Measurements from ENCODE around the gene HRH3.

HRH3 gene

DNA sequence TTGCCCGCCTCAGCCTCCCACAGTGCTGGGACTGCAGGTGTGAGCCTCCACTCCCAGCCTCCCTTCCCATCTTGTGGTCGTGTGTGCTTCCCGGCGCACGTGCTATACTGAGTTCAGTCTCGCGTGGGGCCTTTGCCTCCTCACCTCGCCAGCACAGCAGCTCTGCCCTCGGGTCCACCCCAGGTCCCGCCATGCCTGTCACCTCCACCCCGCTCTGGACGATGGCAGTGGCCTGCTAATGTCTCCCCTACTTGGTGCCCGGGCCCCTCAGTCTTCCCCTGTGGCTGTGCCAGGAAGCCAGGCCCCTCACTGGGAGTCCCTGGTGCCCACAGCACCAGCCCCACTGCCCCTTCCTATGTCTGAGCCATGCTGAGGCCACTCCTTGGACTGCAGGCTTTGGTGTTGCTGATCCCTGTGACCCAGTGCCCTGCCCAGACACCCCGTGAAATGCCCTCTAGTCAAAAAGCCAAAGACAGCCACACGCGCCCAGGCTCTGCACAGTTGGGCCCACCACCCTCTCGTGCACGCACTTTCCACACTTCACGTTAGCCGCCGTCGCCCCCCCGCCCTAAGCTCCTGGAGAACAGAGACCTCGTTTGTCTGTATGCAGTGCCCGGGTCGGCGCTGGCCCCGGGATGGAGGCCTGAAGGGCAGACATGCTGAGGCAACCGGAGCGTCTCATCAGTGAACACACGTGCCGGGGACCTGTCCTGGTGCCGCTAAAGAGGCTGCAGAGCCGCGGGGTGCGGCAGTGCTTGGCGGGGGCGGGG lies 14.3 kb downstream of the HRH3 start:
- no peak for TF ChIP-seq SPI1 (IDR thresholded peaks at IDR 0.05; ENCODE audit: low read depth, low read length)
- DNase-seq (ENCODE audit: insufficient read length, low spot score): no peak
- FAIRE-seq: no peak

DNA sequence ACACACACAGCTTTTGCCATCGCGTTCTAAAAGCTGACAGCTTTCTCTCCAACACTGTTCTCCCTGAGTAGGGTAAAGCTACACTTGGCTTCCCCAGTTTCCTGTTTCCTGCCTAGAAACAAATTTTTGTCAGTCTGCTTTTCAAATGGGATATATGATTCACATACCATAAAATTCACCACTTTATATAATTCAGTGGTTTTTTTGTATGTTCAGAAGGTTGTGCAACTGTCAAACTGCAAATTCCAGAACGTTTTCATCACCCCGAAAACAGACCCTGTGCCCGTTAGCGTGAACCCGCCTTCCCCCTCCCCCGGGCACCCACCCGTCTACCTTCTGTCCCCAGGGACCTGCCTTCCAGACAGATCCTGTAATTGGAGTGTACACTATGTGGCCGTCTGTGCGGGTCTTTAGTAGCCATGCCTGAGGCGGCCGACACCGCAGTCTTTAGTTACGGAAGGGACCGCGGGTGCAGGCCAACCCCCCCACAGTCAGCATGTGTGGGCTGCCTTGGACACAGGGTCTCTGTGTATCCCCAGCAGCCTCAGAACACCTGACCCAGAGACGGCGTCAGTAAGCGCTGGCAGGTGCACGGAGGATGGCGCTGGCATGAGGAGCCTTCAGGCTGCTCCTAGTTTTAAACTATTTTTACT lies 16.6 kb downstream of the HRH3 start:
- DNase-seq (ENCODE audit: insufficient read length, low spot score) (no peak), FAIRE-seq (no peak)
- TF ChIP-seq POLR2A (IDR thresholded peaks at IDR 0.05; ENCODE audit: low read depth, low read length): no peak
- TF ChIP-seq POLR2AphosphoS5 (IDR thresholded peaks at IDR 0.05; ENCODE audit: low read depth, low read length): no peak
- no peak for TF ChIP-seq PAX5 (IDR thresholded peaks at IDR 0.05; ENCODE audit: insufficient read depth, low read length, severe bottlenecking)
- TF ChIP-seq SPI1 (IDR thresholded peaks at IDR 0.05; ENCODE audit: low read depth, low read length): no peak
- no peak for TF ChIP-seq TAF1 (IDR thresholded peaks at IDR 0.05; ENCODE audit: low read depth, low read length)
- no peak for TF ChIP-seq POU2F2 (IDR thresholded peaks at IDR 0.05; ENCODE audit: low read depth, low read length)

DNA sequence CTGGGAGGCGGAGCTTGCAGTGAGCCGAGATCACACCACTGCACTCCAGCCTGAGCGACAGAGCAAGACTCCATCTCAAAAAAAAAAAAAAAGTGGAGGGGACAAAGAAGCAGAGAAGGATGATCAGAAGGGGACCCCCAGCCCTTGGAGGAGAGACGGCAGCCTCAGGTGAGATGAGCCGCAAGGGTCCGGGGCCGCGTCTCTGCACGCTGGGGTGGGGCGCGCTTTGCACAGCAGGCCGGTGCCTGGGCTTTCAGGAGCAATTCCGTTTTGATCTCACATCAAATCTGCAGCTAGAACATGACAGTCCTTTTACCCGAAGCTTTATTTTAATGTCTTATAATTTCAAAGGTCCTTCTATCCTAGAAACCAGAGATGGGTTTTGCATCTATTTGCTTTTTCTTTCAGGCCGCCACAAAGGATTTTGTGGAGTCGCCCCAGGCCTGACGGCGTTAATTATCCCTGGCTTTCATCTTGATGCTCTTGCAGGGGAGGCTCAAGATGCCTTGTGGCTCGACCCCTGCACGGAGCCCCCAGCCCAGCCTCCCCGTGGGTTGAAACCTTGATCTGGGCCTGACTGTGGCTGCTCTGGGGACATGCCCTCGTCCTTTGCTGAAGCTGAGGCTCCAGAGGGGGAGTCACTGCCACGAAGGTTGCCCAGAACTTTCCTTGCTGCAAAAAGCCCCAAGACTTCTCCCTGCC lies 17.3 kb downstream of the HRH3 start:
- FAIRE-seq (no peak), DNase-seq (ENCODE audit: insufficient read length, low spot score) (no peak)
- TF ChIP-seq POLR2AphosphoS5 (IDR thresholded peaks at IDR 0.05; ENCODE audit: low read depth, low read length) (no peak), PAX5 (IDR thresholded peaks at IDR 0.05; ENCODE audit: insufficient read depth, low read length, severe bottlenecking) (no peak), POU2F2 (IDR thresholded peaks at IDR 0.05; ENCODE audit: low read depth, low read length) (no peak), SPI1 (IDR thresholded peaks at IDR 0.05; ENCODE audit: low read depth, low read length) (no peak), TAF1 (IDR thresholded peaks at IDR 0.05; ENCODE audit: low read depth, low read length) (no peak), POLR2A (IDR thresholded peaks at IDR 0.05; ENCODE audit: low read depth, low read length) (no peak)

DNA sequence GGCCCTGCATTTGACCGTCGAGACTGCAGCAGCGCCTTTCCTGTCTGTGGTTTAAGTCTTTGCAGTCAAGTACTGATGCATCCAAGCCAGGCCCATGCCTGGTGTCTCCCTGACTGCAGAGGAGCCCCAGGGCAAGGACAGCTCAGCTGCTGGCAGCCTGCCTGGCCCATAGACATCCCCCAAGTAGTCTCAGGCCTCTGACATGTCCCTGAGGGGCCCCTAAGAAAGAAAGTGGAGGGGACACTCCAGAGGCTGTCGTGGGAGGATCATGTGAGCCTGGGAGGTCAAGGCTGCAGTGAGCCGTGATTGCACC lies 18.0 kb downstream of the HRH3 start:
- TF ChIP-seq POLR2A (IDR thresholded peaks at IDR 0.05; ENCODE audit: low read depth, low read length) (no peak), TAF1 (IDR thresholded peaks at IDR 0.05; ENCODE audit: low read depth, low read length) (no peak), POU2F2 (IDR thresholded peaks at IDR 0.05; ENCODE audit: low read depth, low read length) (no peak), SPI1 (IDR thresholded peaks at IDR 0.05; ENCODE audit: low read depth, low read length) (no peak), POLR2AphosphoS5 (IDR thresholded peaks at IDR 0.05; ENCODE audit: low read depth, low read length) (no peak), PAX5 (IDR thresholded peaks at IDR 0.05; ENCODE audit: insufficient read depth, low read length, severe bottlenecking) (no peak)
- FAIRE-seq (no peak), DNase-seq (ENCODE audit: insufficient read length, low spot score) (no peak)

DNA sequence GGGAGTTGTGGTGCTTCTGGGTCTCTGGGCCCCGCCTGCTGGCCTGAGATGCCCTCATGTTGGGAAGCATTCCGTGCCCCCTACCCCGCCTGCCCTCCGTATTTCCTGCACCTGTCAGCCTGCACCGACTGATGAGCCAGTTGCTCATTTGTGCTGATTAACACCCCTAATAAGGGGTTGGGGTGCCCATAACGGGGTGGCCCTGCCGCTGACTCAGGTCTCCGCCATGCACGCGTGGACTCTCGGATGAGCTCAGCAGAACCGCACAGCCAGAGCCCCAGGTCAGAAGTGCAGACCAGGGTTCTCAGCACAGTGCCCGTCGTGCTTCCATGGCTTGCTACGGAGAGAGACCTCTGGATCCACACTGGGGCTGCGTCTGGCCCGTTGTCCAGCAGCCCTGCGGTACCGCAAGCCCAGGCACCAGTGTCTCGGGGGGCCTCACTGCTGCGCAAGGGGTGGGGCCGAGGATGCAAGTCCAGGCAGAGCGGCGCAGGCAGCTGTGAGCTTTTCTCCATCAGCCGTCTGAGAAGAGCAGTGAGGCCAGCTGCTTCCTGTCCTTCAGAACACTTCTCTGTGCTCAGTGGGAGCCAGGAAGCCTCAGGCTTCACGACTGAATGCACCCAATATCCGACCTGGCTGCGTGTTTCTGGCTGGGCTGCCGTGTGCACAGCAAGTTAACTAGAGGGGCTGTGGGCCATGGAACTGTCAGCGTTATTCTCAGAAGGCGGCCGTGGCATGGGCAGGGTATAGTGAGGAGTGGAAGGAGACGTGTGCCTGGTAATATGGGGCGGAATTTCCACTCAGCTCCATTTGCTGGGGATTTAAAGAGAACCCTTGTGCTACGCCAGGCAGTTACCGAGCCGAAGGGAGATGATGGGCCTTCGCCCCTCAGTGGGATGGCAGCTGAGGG lies 18.6 kb downstream of the HRH3 start:
- FAIRE-seq (peak; percentile 90), DNase-seq (ENCODE audit: insufficient read length, low spot score) (peak; percentile 79)
- TF ChIP-seq PAX5 (IDR thresholded peaks at IDR 0.05; ENCODE audit: insufficient read depth, low read length, severe bottlenecking) (peak; percentile 33), SPI1 (IDR thresholded peaks at IDR 0.05; ENCODE audit: low read depth, low read length) (no peak)

DNA sequence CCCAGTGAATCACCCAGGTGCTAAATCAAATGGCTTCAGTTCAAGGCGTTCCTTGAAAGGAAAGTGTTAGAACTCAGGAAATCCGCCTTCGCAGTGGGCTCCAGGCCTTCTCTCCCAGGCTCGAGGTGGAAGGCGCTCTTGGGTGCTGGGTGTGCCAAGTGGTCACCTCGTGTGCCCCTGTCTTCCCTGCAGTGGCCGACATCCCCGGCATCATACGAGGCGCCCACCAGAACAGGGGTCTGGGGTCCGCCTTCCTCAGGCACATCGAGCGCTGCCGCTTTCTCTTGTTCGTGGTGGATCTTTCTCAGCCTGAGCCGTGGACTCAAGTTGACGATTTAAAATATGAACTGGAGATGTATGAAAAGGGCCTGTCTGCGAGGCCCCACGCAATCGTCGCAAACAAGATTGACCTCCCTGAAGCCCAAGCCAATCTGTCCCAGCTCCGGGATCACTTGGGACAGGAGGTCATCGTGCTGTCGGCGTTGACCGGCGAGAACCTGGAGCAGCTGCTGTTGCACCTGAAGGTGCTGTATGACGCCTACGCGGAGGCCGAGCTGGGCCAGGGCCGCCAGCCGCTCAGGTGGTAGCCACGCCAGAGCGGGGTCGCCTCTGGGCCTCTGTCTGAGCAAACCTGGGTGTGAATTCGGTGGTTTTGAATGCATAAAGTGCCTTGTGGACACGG lies 19.4 kb downstream of the HRH3 start:
- TF ChIP-seq TAF1 (IDR thresholded peaks at IDR 0.05; ENCODE audit: low read depth, low read length): no peak
- TF ChIP-seq SPI1 (IDR thresholded peaks at IDR 0.05; ENCODE audit: low read depth, low read length): no peak
- no peak for TF ChIP-seq PAX5 (IDR thresholded peaks at IDR 0.05; ENCODE audit: insufficient read depth, low read length, severe bottlenecking)
- TF ChIP-seq POU2F2 (IDR thresholded peaks at IDR 0.05; ENCODE audit: low read depth, low read length): no peak
- no peak for TF ChIP-seq POLR2AphosphoS5 (IDR thresholded peaks at IDR 0.05; ENCODE audit: low read depth, low read length)
- TF ChIP-seq POLR2A (IDR thresholded peaks at IDR 0.05; ENCODE audit: low read depth, low read length): no peak
- no peak for DNase-seq (ENCODE audit: insufficient read length, low spot score)
- FAIRE-seq: no peak

DNA sequence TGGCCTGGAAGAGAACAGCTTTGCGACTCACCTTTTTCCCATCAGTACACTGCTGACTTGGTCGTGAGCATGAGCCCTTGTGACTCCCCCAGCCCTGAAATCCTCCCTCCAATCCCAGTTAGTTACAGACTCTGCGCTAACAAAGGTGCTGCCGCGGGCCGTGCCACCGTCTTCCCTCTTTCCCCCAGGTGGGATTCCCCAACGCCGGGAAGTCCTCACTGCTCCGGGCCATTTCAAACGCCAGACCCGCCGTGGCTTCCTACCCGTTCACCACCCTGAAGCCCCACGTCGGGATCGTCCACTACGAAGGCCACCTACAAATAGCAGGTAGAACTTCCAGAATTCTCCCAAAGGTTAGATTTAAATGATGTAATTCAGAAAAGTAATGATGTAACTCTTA lies 21.1 kb downstream of the HRH3 start:
- TF ChIP-seq POLR2A (IDR thresholded peaks at IDR 0.05; ENCODE audit: low read depth, low read length) (no peak), TAF1 (IDR thresholded peaks at IDR 0.05; ENCODE audit: low read depth, low read length) (no peak), POLR2AphosphoS5 (IDR thresholded peaks at IDR 0.05; ENCODE audit: low read depth, low read length) (no peak), POU2F2 (IDR thresholded peaks at IDR 0.05; ENCODE audit: low read depth, low read length) (no peak), PAX5 (IDR thresholded peaks at IDR 0.05; ENCODE audit: insufficient read depth, low read length, severe bottlenecking) (no peak), SPI1 (IDR thresholded peaks at IDR 0.05; ENCODE audit: low read depth, low read length) (no peak)
- FAIRE-seq (no peak), DNase-seq (ENCODE audit: insufficient read length, low spot score) (no peak)

DNA sequence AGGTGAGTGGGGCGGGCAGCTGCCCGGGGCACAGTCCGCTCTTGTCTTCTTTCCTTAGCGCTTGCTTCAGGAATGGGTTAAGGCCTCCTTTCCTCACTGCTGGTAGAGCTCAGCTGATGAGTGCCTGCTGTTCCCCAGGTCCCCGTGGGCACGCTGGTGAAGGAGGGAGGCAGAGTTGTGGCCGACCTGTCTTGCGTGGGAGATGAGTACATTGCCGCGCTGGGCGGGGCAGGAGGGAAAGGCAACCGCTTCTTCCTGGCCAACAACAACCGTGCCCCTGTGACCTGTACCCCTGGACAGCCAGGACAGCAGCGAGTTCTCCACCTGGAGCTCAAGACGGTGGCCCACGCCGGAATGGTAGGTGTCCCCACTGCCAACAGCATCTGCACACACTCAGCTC lies 21.6 kb downstream of the HRH3 start:
- FAIRE-seq: no peak
- no peak for TF ChIP-seq POLR2A (IDR thresholded peaks at IDR 0.05; ENCODE audit: low read depth, low read length)
- TF ChIP-seq POU2F2 (IDR thresholded peaks at IDR 0.05; ENCODE audit: low read depth, low read length): no peak
- no peak for DNase-seq (ENCODE audit: insufficient read length, low spot score)

DNA sequence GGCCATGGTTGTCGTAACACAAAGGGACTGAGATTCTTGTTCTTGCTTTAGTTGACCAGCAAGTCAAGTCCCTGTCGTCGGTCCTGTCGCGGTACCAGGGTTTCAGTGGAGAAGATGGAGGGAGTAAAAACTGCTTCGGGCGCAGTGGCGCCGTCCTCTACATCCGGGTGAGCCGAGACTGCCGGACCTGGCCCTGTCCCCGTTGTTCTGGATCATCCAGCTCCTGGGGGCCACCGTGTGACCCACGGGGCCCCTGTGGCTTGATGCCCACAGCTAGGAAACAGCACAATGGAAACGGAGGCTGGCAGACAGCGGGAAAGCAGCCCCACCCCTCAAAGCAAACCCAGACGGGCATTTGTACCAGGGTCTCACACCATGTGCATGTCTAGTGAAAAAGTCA lies 22.3 kb downstream of the HRH3 start:
- FAIRE-seq (no peak), DNase-seq (ENCODE audit: insufficient read length, low spot score) (no peak)
- TF ChIP-seq TAF1 (IDR thresholded peaks at IDR 0.05; ENCODE audit: low read depth, low read length) (no peak), POLR2A (IDR thresholded peaks at IDR 0.05; ENCODE audit: low read depth, low read length) (no peak), PAX5 (IDR thresholded peaks at IDR 0.05; ENCODE audit: insufficient read depth, low read length, severe bottlenecking) (no peak), POU2F2 (IDR thresholded peaks at IDR 0.05; ENCODE audit: low read depth, low read length) (no peak), POLR2AphosphoS5 (IDR thresholded peaks at IDR 0.05; ENCODE audit: low read depth, low read length) (no peak), SPI1 (IDR thresholded peaks at IDR 0.05; ENCODE audit: low read depth, low read length) (no peak)

All from GM12891 (cell line).